Panc1 (cell line): Measurements from ENCODE around the gene CCDC137. TPM values are rescaled to one million over a fixed set of nuclear protein-coding genes. Genes with fewer than 3 reads are reported as not detected.

ENCODE experiments used
- ATAC-seq: fragments of 200-7000 bp; cut with Tn5 transposase; 2 replicates; pipeline ENCODE4 v1.9.1; 2020; ENCODE audit warnings: mild to moderate bottlenecking, moderate library complexity
- BruUV-seq: library from RNA; stranded (reverse); fragments of 400-500 nt; replicated peaks from 2 replicates; lab custom pipeline; 2021; lab: Mats Ljungman, UMichigan
- CTCF ChIA-PET: fragments of 300-600 bp; sonication (Branson Sonifier 250); formaldehyde crosslinking; loops from one replicate; lab custom pipeline; 2022; ENCODE audit warnings: antibody characterized with exemption; lab: Charles Lee
- POLR2A ChIA-PET: fragments of 300-600 bp; sonication (Branson Sonifier 250); formaldehyde crosslinking; loops from one replicate; lab custom pipeline; 2022; ENCODE audit warnings: antibody characterized with exemption; lab: Charles Lee
- DNase-seq: peaks from one replicate; pipeline ENCODE4 v3.0.0-alpha.2; 2010; ENCODE audit warnings: low read depth, low spot score
- H3K27ac ChIP-seq: 2 replicates; pipeline ENCODE4 v1.5.1; 2011; ENCODE audit warnings: mild to moderate bottlenecking, low read length, inconsistent platforms
- H3K27me3 ChIP-seq: fragments of 200-500 bp; sonication (Bioruptor generic); 2 replicates; pipeline ENCODE4 v1.6.0; 2014; ENCODE audit warnings: low read length, inconsistent platforms; ENCODE audit not compliant: control insufficient read depth, insufficient read depth
- H3K36me3 ChIP-seq: fragments of 200-500 bp; sonication (Bioruptor generic); 2 replicates; pipeline ENCODE4 v1.5.1; 2014; ENCODE audit warnings: inconsistent platforms, mild to moderate bottlenecking, low read length, moderate library complexity; ENCODE audit not compliant: control insufficient read depth, insufficient read depth
- H3K4me1 ChIP-seq: 2 replicates; pipeline ENCODE4 v1.5.1; 2011; ENCODE audit warnings: inconsistent platforms, mild to moderate bottlenecking, low read length, moderate library complexity; ENCODE audit not compliant: control insufficient read depth, insufficient read depth
- H3K4me3 ChIP-seq, 2 experiments: 2 replicates each; pipeline ENCODE4 v1.5.1; 2011 to 2012; ENCODE audit warnings: low read depth in 2 of 2, low read length in 2 of 2, mild to moderate bottlenecking in 2 of 2, inconsistent platforms in 1 of 2, moderate library complexity in 1 of 2
- H3K9me3 ChIP-seq: fragments of 200-500 bp; sonication (Bioruptor generic); 2 replicates; pipeline ENCODE4 v1.5.1; 2014; ENCODE audit warnings: low read depth, mild to moderate bottlenecking, inconsistent platforms, low read length, moderate library complexity; ENCODE audit not compliant: control insufficient read depth, insufficient read depth
- CTCF ChIP-seq: fragments of 450-650 bp; IDR thresholded peaks from 2 replicates; pipeline ENCODE4 v1.5.1; 2017; ENCODE audit warnings: mild to moderate bottlenecking
- POLR2AphosphoS5 ChIP-seq: IDR thresholded peaks from 2 replicates; pipeline ENCODE4 v1.6.1; 2012; ENCODE audit warnings: mild to moderate bottlenecking, low read depth, low read length, moderate library complexity
- REST ChIP-seq, 2 experiments: IDR thresholded peaks; 2 replicates each; pipeline ENCODE4 v1.6.1; 2011 to 2012; ENCODE audit warnings: low read depth in 2 of 2, control low read depth in 1 of 2, low read length in 1 of 2, mild to moderate bottlenecking in 1 of 2, moderate library complexity in 1 of 2; ENCODE audit not compliant: insufficient read depth in 1 of 2
- SIN3A ChIP-seq: IDR thresholded peaks from 2 replicates; pipeline ENCODE4 v1.6.1; 2012; ENCODE audit warnings: low read depth, mild to moderate bottlenecking, low read length, moderate library complexity, borderline replicate concordance; ENCODE audit not compliant: insufficient read depth
- TCF7L2 ChIP-seq: IDR thresholded peaks from 2 replicates; pipeline ENCODE4 v1.6.1; 2011; ENCODE audit warnings: mild to moderate bottlenecking, low read depth, low read length, inconsistent platforms
- in situ Hi-C: cut with HindIII; loops from 2 replicates; pipeline ENCODE4 v1.10.0; 2016; ENCODE audit warnings: low sequenced_read_pairs, low pct_unique_long_range_greater_than_20kb
- intact Hi-C: fragments of 100-400 bp; cut with micrococcal nuclease; formaldehyde crosslinking; loops from one replicate; pipeline ENCODE4 v1.10.0; 2022; ENCODE audit not compliant: unreplicated experiment
- total RNA-seq: library from RNA; stranded (reverse); gene quantifications from one replicate; pipeline ENCODE4 v1.2.1, GENCODE V29; 2021; ENCODE audit not compliant: unreplicated experiment

The CCDC137 gene
- total RNA-seq, 1 experiment from 2014 or later: 74.6 TPM

GRCh38 chr17:81656118-81656743, 10.3 kb upstream of the CCDC137 start, which contains the start of gene PDE6G:
PDE6G (minus strand) TSS chr17:81656542; CDS start chr17:81653305, 3,237 bp downstream.
- intact Hi-C loops: no loop called here
- no peak within 1 kb of the TSS for H3K4me3 ChIP-seq
- H3K27me3 ChIP-seq: no peaks in the 10 kb centered on the region
- no peaks in the 10 kb centered on the region for H3K9me3 ChIP-seq
- no TSS peak for BruUV-seq
- no peaks in the 10 kb centered on the region for H3K36me3 ChIP-seq
- POLR2A ChIA-PET: no interaction called here
- TF ChIP-seq REST (IDR thresholded peaks at IDR 0.05; ENCODE audit: insufficient read depth in 1 of 2, low read depth in 2 of 2, low read length in 1 of 2) (no peak), SIN3A (no peak), POLR2AphosphoS5 (no peak), CTCF (no peak)
- ATAC-seq: no peak
- in situ Hi-C loops: no loop called here
- CTCF ChIA-PET: no interaction called here
- 0 out of 2 replicates have a peak within 1 kb of the TSS, but pooled peaks have one; percentile 9 for H3K27ac ChIP-seq
- peaks cover 9% of the 10 kb centered on the region for H3K4me1 ChIP-seq
- no peak for DNase-seq

- no peak overlapping the region for H3K27ac ChIP-seq
- no peaks in the 10 kb centered on the region for H3K36me3 ChIP-seq
- peaks cover 8% of the 10 kb centered on the region for H3K4me1 ChIP-seq
- POLR2A ChIA-PET: no interaction called here
- H3K4me3 ChIP-seq: no peak overlapping the region
- BruUV-seq: no TSS peak
- no peak for TF ChIP-seq TCF7L2
- no peaks in the 10 kb centered on the region for H3K9me3 ChIP-seq
- ATAC-seq (no peak), DNase-seq (no peak)
- intact Hi-C loops (no loop called here), in situ Hi-C loops (no loop called here)
- no peaks in the 10 kb centered on the region for H3K27me3 ChIP-seq
- CTCF ChIA-PET: no interaction called here
Observed at GRCh38 chr17:81656835-81657234, 9.7 kb upstream of the CCDC137 start.

GRCh38 chr17:81659038-81659437, 7.5 kb upstream of the CCDC137 start:
- BruUV-seq: no TSS peak
- CTCF ChIA-PET: no interaction called here
- ATAC-seq: no peak

More at GRCh38 chr17:81659038-81659437, 7.5 kb upstream of the CCDC137 start:
- no peak for DNase-seq
- H3K9me3 ChIP-seq: no peaks in the 10 kb centered on the region
- TF ChIP-seq CTCF: no peak
- intact Hi-C loops: no loop called here
- peaks cover 8% of the 10 kb centered on the region for H3K4me1 ChIP-seq
- H3K4me3 ChIP-seq: no peak overlapping the region
- H3K27me3 ChIP-seq: no peaks in the 10 kb centered on the region
- in situ Hi-C loops: no loop called here
- POLR2A ChIA-PET: interaction anchor here (0.6 kb wide), 1 partner anchor 38 kb away, joined by 3 read pairs; no protein-coding TSS in a partner anchor
- H3K27ac ChIP-seq: no peak overlapping the region
- H3K36me3 ChIP-seq: no peaks in the 10 kb centered on the region
